GM18505 (cell line): ENCODE measurements around the gene CDH13.

Experiments used
- ATAC-seq: cut with Tn5 transposase; IDR thresholded peaks from one replicate; pipeline ENCODE4 v1.9.1; 2021; ENCODE audit not compliant: unreplicated experiment
- POLR2A ChIP-seq: IDR thresholded peaks from 4 replicates; pipeline ENCODE4 v1.6.1; 2011; ENCODE audit warnings: borderline replicate concordance; ENCODE audit not compliant: insufficient read depth, insufficient read length; ENCODE audit errors: extremely low read depth

The CDH13 gene

GRCh38 chr16:82650804-82651203 lies 24.0 kb downstream of the CDH13 start:
- no peak for TF ChIP-seq POLR2A
- ATAC-seq: no peak

GRCh38 chr16:82651921-82652601 lies 25.3 kb downstream of the CDH13 start:
- ATAC-seq: peak; percentile 46
- peak; percentile 31 for TF ChIP-seq POLR2A

- no peak for TF ChIP-seq POLR2A
- ATAC-seq: no peak
Measured at GRCh38 chr16:82652826-82653225, 26.1 kb downstream of the CDH13 start.

GRCh38 chr16:82653550-82654511 lies 27.1 kb downstream of the CDH13 start:
- peak; percentile 73 for ATAC-seq

GRCh38 chr16:82655072-82655714 lies 28.4 kb downstream of the CDH13 start:
- peak; percentile 40 for ATAC-seq
- TF ChIP-seq POLR2A: no peak

More at GRCh38 chr16:82653550-82654511, 27.1 kb downstream of the CDH13 start:
- peak; percentile 53 for TF ChIP-seq POLR2A

- ATAC-seq: no peak
- TF ChIP-seq POLR2A: no peak
Measured at GRCh38 chr16:82655720-82656490, 29.1 kb downstream of the CDH13 start.

- no peak for ATAC-seq
- no peak for TF ChIP-seq POLR2A
Measured at GRCh38 chr16:82657239-82657638, 30.5 kb downstream of the CDH13 start.

GRCh38 chr16:82657786-82658185 lies 31.0 kb downstream of the CDH13 start:
- no peak for TF ChIP-seq POLR2A

GRCh38 chr16:82658796-82659195 lies 32.0 kb downstream of the CDH13 start:
- ATAC-seq: no peak
- no peak for TF ChIP-seq POLR2A

More at GRCh38 chr16:82657786-82658185, 31.0 kb downstream of the CDH13 start:
- no peak for ATAC-seq

GRCh38 chr16:82660075-82660645 lies 33.4 kb downstream of the CDH13 start:
- ATAC-seq: no peak
- TF ChIP-seq POLR2A: no peak

- no peak for ATAC-seq
- no peak for TF ChIP-seq POLR2A
Measured at GRCh38 chr16:82660966-82661365, 34.2 kb downstream of the CDH13 start.

GRCh38 chr16:82664181-82664580 lies 37.4 kb downstream of the CDH13 start:
- no peak for ATAC-seq
- no peak for TF ChIP-seq POLR2A
